Karpas-422 (cell line): ENCODE measurements around the gene APOL1. TPM values are rescaled to one million over a fixed set of nuclear protein-coding genes. Genes with fewer than 3 reads are reported as not detected.
"Not testable (repeated sequence)": the region's sequence is repeated elsewhere in the genome, so short reads cannot be mapped to it uniquely, and the experiment has no call there.

Experiments
- DNase-seq: peaks from one replicate; pipeline ENCODE4 v3.0.0-alpha.2; 2015
- H2AFZ ChIP-seq: fragments of 200-600 bp; sonication (generic); 2 replicates; pipeline ENCODE4 v1.6.1; 2014; ENCODE audit warnings: antibody characterized with exemption, low read length, mixed read lengths
- H3K27ac ChIP-seq: fragments of 200-600 bp; sonication (generic); 2 replicates; pipeline ENCODE4 v1.5.1; 2014; ENCODE audit warnings: mild to moderate bottlenecking, low read length, moderate library complexity
- H3K27me3 ChIP-seq: fragments of 200-600 bp; sonication (generic); 2 replicates; pipeline ENCODE4 v1.6.1; 2014; ENCODE audit warnings: low read length, mixed read lengths
- H3K36me3 ChIP-seq: fragments of 200-600 bp; sonication (generic); 2 replicates; pipeline ENCODE4 v1.6.1; 2014; ENCODE audit warnings: low read length, mixed read lengths; ENCODE audit not compliant: insufficient read depth
- H3K4me1 ChIP-seq: fragments of 200-600 bp; sonication (generic); 2 replicates; pipeline ENCODE4 v1.6.1; 2014; ENCODE audit warnings: mild to moderate bottlenecking, low read length, mixed read lengths
- H3K4me2 ChIP-seq: fragments of 200-600 bp; sonication (generic); 2 replicates; pipeline ENCODE4 v1.6.1; 2014; ENCODE audit warnings: low read length, low read depth, mild to moderate bottlenecking; ENCODE audit not compliant: poor library complexity, severe bottlenecking
- H3K4me3 ChIP-seq: fragments of 200-600 bp; sonication (generic); 2 replicates; pipeline ENCODE4 v1.5.1; 2014; ENCODE audit warnings: mild to moderate bottlenecking, antibody characterized with exemption, low read length, mixed read lengths
- H3K79me2 ChIP-seq: fragments of 200-600 bp; sonication (generic); 2 replicates; pipeline ENCODE4 v1.6.1; 2014; ENCODE audit warnings: mild to moderate bottlenecking, low read length, mixed read lengths
- H3K9ac ChIP-seq: fragments of 200-600 bp; sonication (generic); 2 replicates; pipeline ENCODE4 v1.6.0; 2014; ENCODE audit warnings: low read length
- H3K9me2 ChIP-seq: fragments of 200-600 bp; sonication (generic), shearing (Covaris generic); replicated peaks from 2 replicates; pipeline ENCODE4 v1.6.0; 2014; ENCODE audit warnings: mild to moderate bottlenecking, low read length, moderate library complexity; ENCODE audit not compliant: insufficient read depth
- H3K9me3 ChIP-seq: fragments of 300-700, 200-600 bp; sonication (generic); 2 replicates; pipeline ENCODE4 v1.6.1; 2014; ENCODE audit warnings: low read length, mixed read lengths
- H4K20me1 ChIP-seq: fragments of 200-600 bp; sonication (generic); 2 replicates; pipeline ENCODE4 v1.6.1; 2014; ENCODE audit warnings: mild to moderate bottlenecking, antibody characterized with exemption, low read length, low read depth; ENCODE audit not compliant: insufficient read depth
- total RNA-seq: library from RNA; depleted of rRNA; stranded (reverse); fragments of >200 nt; shearing (Covaris generic); gene quantifications from 2 replicates; pipeline ENCODE4 v1.2.3, GENCODE V29; 2014; ENCODE audit warnings: low replicate concordance

The APOL1 gene
- total RNA-seq, 1 experiment from 2014 or later = not detected

- H3K4me1 ChIP-seq = peaks cover 5% of the 10 kb centered on the region
- no peak for DNase-seq
- no peak overlapping the region for H2AFZ ChIP-seq
- H3K9me2 ChIP-seq = no peaks in the 10 kb centered on the region
- H4K20me1 ChIP-seq = no peaks in the 10 kb centered on the region
- H3K9ac ChIP-seq = no peak overlapping the region
- H3K79me2 ChIP-seq = no peaks in the 10 kb centered on the region
- no peaks in the 10 kb centered on the region for H3K27me3 ChIP-seq
- no peaks in the 10 kb centered on the region for H3K9me3 ChIP-seq
- H3K4me2 ChIP-seq = peak overlapping the region; percentile 32
- H3K4me3 ChIP-seq = no peak overlapping the region
- no peaks in the 10 kb centered on the region for H3K36me3 ChIP-seq
- no peak overlapping the region for H3K27ac ChIP-seq
Observed at GRCh38 chr22:36253523-36254490, 874 bp downstream of the APOL1 start.

DNA sequence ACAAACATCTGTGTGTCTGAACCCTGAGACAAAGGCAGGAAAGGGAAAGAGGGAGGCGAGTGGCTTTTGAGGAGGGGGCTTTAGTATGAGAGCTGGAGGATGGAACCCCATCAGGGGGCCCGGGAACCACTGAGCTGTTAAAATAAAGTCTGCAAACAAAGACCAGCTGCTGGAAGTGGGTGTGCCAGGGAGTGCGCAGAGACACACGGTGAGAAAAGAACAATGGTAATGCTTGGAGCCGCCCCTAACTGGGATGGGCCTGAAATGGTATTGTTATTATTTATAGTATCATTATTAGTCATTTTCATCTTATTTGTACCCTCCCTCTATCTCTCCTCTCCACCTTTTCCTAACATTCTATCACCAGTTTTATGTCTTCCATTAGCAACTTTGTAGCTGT, 2.6 kb downstream of the APOL1 start:
- H3K4me2 ChIP-seq, H3K4me3 ChIP-seq, DNase-seq, H3K79me2 ChIP-seq, H3K9ac ChIP-seq, H3K36me3 ChIP-seq, H3K27me3 ChIP-seq, H3K4me1 ChIP-seq, H2AFZ ChIP-seq, H4K20me1 ChIP-seq, H3K9me3 ChIP-seq, H3K27ac ChIP-seq, H3K9me2 ChIP-seq: not testable (repeated sequence)

DNA sequence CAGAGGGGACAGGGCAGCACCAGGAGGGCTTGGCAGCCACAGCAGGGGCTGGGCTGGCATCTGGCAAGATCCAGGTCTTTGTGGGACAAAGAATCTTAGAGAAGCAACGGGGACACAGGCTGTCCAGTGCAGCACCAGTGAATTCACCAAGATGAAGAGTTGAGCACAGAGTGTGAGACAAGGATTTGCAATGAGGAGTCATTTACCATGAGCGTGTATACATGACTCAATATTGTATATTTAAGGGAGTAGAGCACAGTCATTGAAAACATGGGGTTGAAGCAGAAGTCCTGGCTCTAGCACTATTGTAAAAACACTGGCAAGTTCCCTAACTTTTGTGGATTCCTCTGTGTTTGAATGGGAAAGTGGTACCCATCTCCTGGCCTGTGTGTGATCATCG, 3.5 kb downstream of the APOL1 start:
- H3K27ac ChIP-seq = no peak overlapping the region
- no peak overlapping the region for H2AFZ ChIP-seq
- no peaks in the 10 kb centered on the region for H3K9me3 ChIP-seq
- no peaks in the 10 kb centered on the region for H3K79me2 ChIP-seq
- H3K27me3 ChIP-seq = no peaks in the 10 kb centered on the region
- H3K4me3 ChIP-seq = no peak overlapping the region
- no peaks in the 10 kb centered on the region for H3K9me2 ChIP-seq
- no peak for DNase-seq
- no peak overlapping the region for H3K4me2 ChIP-seq
- H3K4me1 ChIP-seq = peaks cover 5% of the 10 kb centered on the region
- no peaks in the 10 kb centered on the region for H3K36me3 ChIP-seq
- H4K20me1 ChIP-seq = no peaks in the 10 kb centered on the region
- no peak overlapping the region for H3K9ac ChIP-seq

GRCh38 chr22:36257308-36257707, 4.4 kb downstream of the APOL1 start:
- Histone ChIP-seq H3K9me2 (no peaks in the 10 kb centered on the region), H3K27ac (no peak overlapping the region), H3K36me3 (no peaks in the 10 kb centered on the region), H3K4me1 (peaks cover 5% of the 10 kb centered on the region), H3K4me2 (no peak overlapping the region), H3K4me3 (no peak overlapping the region), H3K27me3 (no peaks in the 10 kb centered on the region), H4K20me1 (no peaks in the 10 kb centered on the region), H3K9me3 (no peaks in the 10 kb centered on the region), H3K79me2 (no peaks in the 10 kb centered on the region), H3K9ac (no peak overlapping the region), H2AFZ (no peak overlapping the region)
- no peak for DNase-seq

DNA sequence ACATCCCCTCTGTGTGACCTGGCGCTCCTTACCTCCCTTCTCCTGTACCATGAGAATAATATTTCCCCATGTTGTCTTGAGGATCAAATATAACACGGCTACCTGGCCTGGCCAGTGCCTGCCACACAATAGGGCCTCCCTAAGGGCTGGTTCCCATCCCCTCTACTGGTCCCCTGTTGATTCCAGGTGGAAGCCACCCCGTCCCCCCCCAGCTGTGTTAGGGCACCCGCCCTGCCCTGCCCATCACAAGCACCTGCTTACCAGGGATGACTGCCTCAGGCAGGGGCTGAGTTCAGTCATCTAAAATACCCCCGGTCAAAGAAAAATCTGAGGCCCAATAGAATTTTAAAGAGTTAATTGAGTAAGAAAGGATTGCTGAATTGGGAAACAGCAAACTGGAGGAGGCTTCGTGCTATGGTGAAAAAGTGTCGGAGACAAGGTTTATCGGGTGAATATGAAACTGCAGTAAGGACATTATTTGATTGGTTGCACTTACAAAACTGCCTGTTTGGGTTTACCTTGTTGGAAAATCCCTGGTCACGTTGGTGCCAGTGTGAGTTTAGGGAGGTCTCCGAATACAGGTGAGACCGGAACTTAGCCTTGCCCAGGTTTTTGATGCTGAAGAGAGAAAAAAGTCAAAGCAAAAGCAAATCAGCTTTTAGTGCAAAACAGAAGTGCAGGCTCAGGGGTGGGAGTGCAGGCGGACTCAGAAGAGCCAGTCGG, 5.2 kb downstream of the APOL1 start:
- Histone ChIP-seq H3K4me2 (no peak overlapping the region), H2AFZ (no peak overlapping the region), H4K20me1 (no peaks in the 10 kb centered on the region), H3K9me2 (no peaks in the 10 kb centered on the region), H3K9me3 (no peaks in the 10 kb centered on the region), H3K36me3 (no peaks in the 10 kb centered on the region), H3K9ac (no peak overlapping the region), H3K27me3 (no peaks in the 10 kb centered on the region), H3K27ac (no peak overlapping the region), H3K4me3 (no peak overlapping the region), H3K79me2 (no peaks in the 10 kb centered on the region), H3K4me1 (peaks cover under 1% of the 10 kb centered on the region)
- no peak for DNase-seq

DNA sequence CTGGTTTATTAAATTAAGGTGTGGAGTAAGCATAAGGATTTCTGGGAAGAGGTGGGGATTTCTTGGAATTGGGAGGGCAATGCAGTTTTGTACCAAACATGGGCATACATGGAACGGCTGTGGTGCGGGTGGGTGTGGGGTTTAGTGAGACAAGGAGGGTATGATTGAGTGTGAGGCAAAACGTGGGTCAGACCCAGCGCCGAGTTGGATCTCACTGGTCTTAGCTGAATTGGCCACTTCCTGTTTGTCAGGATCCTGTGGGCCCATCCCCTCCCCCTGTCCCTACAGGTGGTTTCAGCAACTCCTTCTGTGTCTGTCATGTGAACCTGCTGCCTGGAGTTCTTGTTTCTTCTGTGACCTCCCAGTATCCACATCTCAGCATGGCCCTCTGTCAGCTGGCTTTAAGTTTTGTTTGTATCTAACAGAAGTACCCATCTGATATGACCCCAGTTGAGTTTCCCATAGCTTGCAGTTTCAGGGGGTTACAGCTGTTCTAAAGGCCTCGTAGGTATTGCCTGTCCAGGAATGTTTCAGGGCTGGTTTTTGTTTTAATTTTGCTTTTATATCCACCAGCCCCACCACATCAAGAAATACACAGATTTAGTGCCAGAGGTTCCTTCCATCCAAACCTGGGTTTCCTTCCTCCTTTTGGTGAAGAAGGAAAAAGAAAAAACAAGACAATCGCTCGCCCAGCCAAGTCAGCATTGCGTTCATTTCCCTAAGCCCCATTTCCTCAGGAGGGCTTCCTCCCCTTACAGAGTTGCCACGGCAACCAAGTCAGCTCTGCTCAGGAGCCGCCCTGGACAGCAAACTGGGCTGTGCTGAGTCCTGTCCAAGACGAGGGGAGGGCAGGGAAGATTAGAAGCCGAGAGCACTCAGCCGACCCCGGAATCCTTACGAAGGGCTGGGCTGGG, 6.0 kb downstream of the APOL1 start:
- Histone ChIP-seq H2AFZ (no peak overlapping the region), H3K36me3 (no peaks in the 10 kb centered on the region), H3K4me2 (no peak overlapping the region), H3K4me1 (no peaks in the 10 kb centered on the region; the same call in 1 of the 2 replicates), H3K27me3 (no peaks in the 10 kb centered on the region), H3K9me3 (no peaks in the 10 kb centered on the region), H3K79me2 (no peaks in the 10 kb centered on the region), H3K9me2 (no peaks in the 10 kb centered on the region), H4K20me1 (no peaks in the 10 kb centered on the region), H3K4me3 (no peak overlapping the region), H3K27ac (no peak overlapping the region), H3K9ac (no peak overlapping the region)
- DNase-seq = no peak

- H3K9me2 ChIP-seq = no peaks in the 10 kb centered on the region
- no peak overlapping the region for H3K4me2 ChIP-seq
- no peaks in the 10 kb centered on the region for H3K79me2 ChIP-seq
- no peaks in the 10 kb centered on the region for H3K36me3 ChIP-seq
- no peaks in the 10 kb centered on the region; the same call in 1 of the 2 replicates for H3K4me1 ChIP-seq
- no peaks in the 10 kb centered on the region for H4K20me1 ChIP-seq
- H3K27ac ChIP-seq = no peak overlapping the region
- H3K9me3 ChIP-seq = no peaks in the 10 kb centered on the region
- DNase-seq = no peak
- H3K4me3 ChIP-seq = no peak overlapping the region
- H2AFZ ChIP-seq = no peak overlapping the region
- no peaks in the 10 kb centered on the region for H3K27me3 ChIP-seq
- H3K9ac ChIP-seq = no peak overlapping the region
Observed at GRCh38 chr22:36259615-36260300, 6.8 kb downstream of the APOL1 start.
